Activated CD4-positive, alpha-beta memory T cell treated with anti-CD3 and anti-CD28 coated beads, Interleukin-2, amount 10 ng/mL, durations not matched to agents 7 days and 5 days (primary cell): ENCODE results near the gene ACTG1. TPM values are rescaled to one million over a fixed set of nuclear protein-coding genes. Genes with fewer than 3 reads are reported as not detected.

Source experiments
- CTCF ChIA-PET: fragments of 350-600 bp; sonication (Branson Sonifier 250); formaldehyde crosslinking; loops from one replicate; lab custom pipeline; 2021; ENCODE audit warnings: antibody characterized with exemption, inconsistent platforms; lab: Charles Lee
- POLR2A ChIA-PET: fragments of 350-600 bp; sonication (Branson Sonifier 250); formaldehyde crosslinking; loops from one replicate; lab custom pipeline; 2021; ENCODE audit warnings: antibody characterized with exemption; lab: Charles Lee
- DNase-seq: peaks from one replicate; pipeline ENCODE4 v3.0.0-alpha.2; 2020
- H3K27ac Mint-ChIP-seq: one replicate; pipeline ENCODE4 v1.8.0; 2021; ENCODE audit warnings: mild to moderate bottlenecking, mixed read lengths
- H3K27me3 Mint-ChIP-seq: one replicate; pipeline ENCODE4 v1.8.0; 2021; ENCODE audit warnings: mixed read lengths
- H3K36me3 Mint-ChIP-seq: one replicate; pipeline ENCODE4 v1.8.0; 2021; ENCODE audit warnings: low read depth, mixed read lengths
- H3K4me1 Mint-ChIP-seq: one replicate; pipeline ENCODE4 v1.8.0; 2021; ENCODE audit warnings: mixed read lengths
- H3K4me3 Mint-ChIP-seq: one replicate; pipeline ENCODE4 v1.8.0; 2021; ENCODE audit warnings: mild to moderate bottlenecking, mixed read lengths
- H3K9me3 Mint-ChIP-seq: one replicate; pipeline ENCODE4 v1.8.0; 2021; ENCODE audit warnings: mixed read lengths
- total RNA-seq, 2 experiments: library from RNA; stranded (reverse); gene quantifications; one replicate each; pipeline ENCODE4 v1.2.3, GENCODE V29; 2021

Gene ACTG1
- total RNA-seq, 2 experiments from 2014 or later, result 3,658 to 3,769 TPM

DNA sequence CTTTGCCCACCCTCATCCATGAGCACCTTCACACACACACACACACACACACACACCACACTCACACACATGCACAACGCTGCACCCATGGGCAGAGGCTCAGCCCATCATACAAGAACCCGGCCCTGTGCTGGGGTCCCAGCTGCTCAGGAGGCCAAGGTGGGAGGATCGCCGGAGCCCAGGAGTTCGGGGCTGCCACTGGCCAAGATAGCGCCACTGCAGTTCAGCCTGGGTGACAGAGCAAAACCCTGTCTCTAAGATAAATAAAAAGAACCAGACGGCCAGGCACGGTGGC is 12.2 kb upstream of the ACTG1 start:
- Mint-ChIP-seq H3K4me3 (no peak overlapping the region), H3K4me1 (peaks cover 7% of the 10 kb centered on the region), H3K9me3 (no peaks in the 10 kb centered on the region), H3K27ac (no peak overlapping the region), H3K27me3 (peaks cover 11% of the 10 kb centered on the region), H3K36me3 (no peaks in the 10 kb centered on the region)
- no peak for DNase-seq
- ChIA-PET POLR2A (no interaction called here), CTCF (no interaction called here)

DNA sequence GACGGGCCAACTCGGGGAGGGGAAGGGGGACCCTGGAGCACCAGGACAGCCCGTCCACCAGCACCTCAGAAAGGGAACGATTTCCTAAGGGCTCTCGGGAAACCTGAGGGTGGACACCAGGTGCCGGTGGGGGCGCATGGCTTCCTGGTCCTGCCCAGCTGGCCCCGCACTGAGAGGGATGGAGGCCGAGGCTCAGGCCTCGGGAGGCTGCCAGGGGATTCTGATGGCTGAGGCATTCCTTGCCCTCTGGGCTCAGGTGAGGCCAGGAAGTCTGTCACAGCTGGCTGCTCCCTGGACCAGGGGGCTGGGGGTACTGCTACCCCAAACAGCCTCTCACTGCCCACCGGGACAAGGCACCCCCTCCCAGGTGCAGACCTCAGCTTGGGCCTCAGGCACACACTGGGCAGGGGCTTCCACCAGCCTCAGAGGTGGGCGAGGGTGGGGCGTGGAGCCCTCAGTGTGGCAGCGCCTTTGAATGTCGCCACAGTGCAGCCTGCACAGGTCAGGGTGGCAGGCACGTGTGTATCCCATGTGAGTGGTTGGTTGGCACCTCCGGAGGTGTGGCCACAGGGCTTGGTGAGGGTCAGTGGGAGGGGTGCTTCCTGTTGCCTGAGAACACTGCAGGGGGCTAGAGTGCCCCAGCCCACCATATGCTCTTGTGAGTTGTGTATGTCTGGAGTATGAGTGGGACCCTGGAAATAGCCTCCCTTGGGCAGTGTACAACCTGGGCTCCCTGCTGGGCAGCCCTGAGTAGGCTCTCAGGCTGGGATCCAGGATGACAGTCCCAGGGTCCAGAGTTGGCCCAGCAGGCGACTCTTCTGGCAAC is 11.7 kb upstream of the ACTG1 start:
- H3K27ac Mint-ChIP-seq, result no peak overlapping the region
- no peaks in the 10 kb centered on the region for H3K9me3 Mint-ChIP-seq
- no peaks in the 10 kb centered on the region for H3K36me3 Mint-ChIP-seq
- DNase-seq, result no peak
- H3K4me1 Mint-ChIP-seq, result peaks cover 7% of the 10 kb centered on the region
- H3K4me3 Mint-ChIP-seq, result no peak overlapping the region
- POLR2A ChIA-PET, result interaction anchor here (1.0 kb wide), 1 partner anchor 9 kb away, joined by 3 read pairs; no protein-coding TSS in a partner anchor
- peaks cover 11% of the 10 kb centered on the region for H3K27me3 Mint-ChIP-seq
- CTCF ChIA-PET, result no interaction called here

DNA sequence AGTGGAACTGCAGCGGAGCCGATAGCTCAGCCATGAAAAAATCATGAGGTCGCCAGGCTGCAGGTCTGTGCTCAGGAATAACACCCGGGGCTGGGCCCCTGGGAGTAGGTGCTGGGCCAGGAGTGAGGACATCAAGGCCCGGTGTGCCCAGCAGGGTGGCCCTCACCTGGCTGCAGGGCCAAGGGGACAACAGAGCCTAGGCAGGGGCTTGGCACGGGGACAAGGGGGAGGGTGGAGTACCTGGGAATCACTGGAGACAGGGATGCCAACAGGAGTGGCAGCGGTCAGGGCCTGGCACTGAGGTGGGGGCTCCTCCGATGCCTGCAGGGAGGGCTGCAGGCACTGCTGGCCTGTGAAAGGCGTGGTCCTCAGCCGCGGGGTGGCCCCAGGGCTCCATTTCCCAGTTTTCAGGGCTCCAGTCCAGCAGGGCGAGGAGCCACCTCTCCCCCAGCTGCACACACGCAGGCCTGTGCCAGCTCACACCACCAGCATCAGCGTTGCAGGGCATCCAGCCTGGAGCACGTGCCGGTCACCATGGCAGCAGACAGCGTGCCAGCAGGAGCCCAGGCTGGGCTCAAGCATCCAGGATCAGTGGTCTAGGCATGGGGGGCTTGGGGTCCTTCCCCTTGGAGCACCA is 10.9 kb upstream of the ACTG1 start:
- H3K4me3 Mint-ChIP-seq, result no peak overlapping the region
- ChIA-PET POLR2A (interaction anchor here (1.0 kb wide), 1 partner anchor 10 kb away, joined by 3 read pairs; no protein-coding TSS in a partner anchor), CTCF (no interaction called here)
- DNase-seq, result no peak
- no peaks in the 10 kb centered on the region for H3K9me3 Mint-ChIP-seq
- no peak overlapping the region for H3K27ac Mint-ChIP-seq
- peaks cover 10% of the 10 kb centered on the region for H3K4me1 Mint-ChIP-seq
- no peaks in the 10 kb centered on the region for H3K36me3 Mint-ChIP-seq
- peaks cover 11% of the 10 kb centered on the region for H3K27me3 Mint-ChIP-seq

DNA sequence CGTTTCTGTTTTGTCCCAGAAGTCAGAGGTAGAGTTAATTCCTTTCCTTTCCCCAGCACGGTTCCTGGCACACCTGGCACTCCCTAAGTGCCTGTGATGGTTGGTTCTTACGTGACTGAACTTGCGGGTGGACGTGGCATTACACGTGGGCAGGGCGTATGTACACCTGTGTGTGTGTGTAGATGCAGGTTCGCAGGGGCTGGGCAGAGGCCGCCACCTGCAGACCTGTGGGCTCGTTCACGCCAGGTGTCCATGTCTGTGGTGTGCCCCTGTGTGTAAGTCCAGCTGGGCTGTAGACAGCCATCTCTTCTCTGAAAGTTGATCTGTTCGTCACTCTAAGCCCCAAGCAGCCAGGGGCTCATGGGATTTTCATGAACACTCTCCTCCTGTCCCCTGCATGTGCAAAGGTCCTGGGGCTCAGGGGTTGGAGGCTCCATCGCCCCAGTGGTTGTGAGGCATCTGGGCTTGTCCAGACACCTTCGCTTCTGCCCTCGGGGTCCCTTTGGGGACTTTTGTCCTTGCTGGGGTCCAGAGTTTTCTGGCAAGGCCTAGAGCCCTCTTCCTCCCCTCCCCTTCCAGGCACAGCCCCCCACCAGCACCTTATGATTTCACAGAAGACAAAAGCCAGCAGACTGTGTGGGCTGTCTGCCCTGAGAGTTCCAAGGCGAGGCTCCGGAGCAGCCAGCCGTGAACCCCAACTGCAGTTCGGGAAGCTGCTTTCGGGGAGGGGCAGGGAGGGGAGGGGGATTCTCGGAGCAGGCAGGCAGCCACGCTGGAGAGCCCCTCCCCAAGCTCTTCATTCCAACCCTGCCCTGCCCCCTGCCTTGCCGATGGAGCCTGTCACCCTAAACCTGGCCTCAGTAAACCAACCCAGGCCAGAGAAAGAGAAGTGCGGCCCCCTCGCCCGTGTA is 10.1 kb upstream of the ACTG1 start:
- Mint-ChIP-seq H3K27ac (no peak overlapping the region), H3K4me1 (peaks cover 15% of the 10 kb centered on the region), H3K27me3 (peaks cover 11% of the 10 kb centered on the region), H3K9me3 (no peaks in the 10 kb centered on the region), H3K36me3 (no peaks in the 10 kb centered on the region), H3K4me3 (no peak overlapping the region)
- POLR2A ChIA-PET, result interaction anchor here (1.0 kb wide), 1 partner anchor 10 kb away, joined by 3 read pairs; no protein-coding TSS in a partner anchor
- no peak for DNase-seq
- CTCF ChIA-PET, result no interaction called here

GRCh38 chr17:81520021-81520901 is 7.7 kb upstream of the ACTG1 start:
- ChIA-PET POLR2A (interaction anchor here (1.2 to 1.4 kb wide), 2 partner anchors 12 to 18 kb away, joined by 3 read pairs; no protein-coding TSS in a partner anchor), CTCF (interaction anchor here (3.4 kb wide), 1 partner anchor 80 kb away, joined by 14 read pairs; no protein-coding TSS in a partner anchor)
- H3K4me1 Mint-ChIP-seq, result peaks cover 32% of the 10 kb centered on the region
- no peaks in the 10 kb centered on the region for H3K9me3 Mint-ChIP-seq
- H3K27ac Mint-ChIP-seq, result no peak overlapping the region
- H3K36me3 Mint-ChIP-seq, result peaks cover 2% of the 10 kb centered on the region
- peaks cover 11% of the 10 kb centered on the region for H3K27me3 Mint-ChIP-seq
- no peak overlapping the region for H3K4me3 Mint-ChIP-seq
- no peak for DNase-seq

DNA sequence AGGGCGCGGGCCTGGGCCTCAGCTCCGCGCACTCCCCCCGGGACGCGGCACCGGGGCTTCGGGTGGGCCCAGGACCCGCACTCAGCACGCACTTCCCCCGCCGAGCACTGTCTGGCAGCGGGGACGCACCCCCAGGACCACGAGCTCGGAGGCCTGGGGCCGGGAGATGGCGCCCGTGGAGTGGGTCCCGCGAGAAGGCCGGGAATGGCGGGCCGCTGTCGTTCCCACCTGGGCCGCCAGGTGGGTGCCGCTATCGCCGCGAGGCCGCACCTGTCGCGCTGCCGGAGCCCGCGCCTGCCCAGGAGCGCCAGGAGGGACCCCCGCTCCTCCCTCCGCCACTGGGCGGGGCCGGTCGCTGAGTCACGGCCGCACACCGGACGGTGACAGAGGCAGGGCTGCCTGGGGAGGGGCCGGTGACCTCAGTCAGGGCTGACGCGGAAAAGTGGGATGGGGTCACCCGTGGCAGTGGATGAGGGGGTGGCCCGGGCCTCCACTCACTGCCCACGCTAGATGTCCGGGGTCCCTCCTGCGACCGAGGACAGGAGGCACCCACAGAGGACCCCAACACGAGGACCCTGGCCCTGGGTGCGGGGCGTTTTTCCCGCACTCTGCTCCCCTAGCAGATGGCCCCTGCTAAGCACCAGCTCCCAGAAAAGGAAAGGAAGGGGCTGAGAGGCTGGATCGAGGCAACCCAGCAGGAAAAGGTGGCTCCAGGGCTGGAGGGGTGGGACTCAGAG is 6.9 kb upstream of the ACTG1 start:
- no peak overlapping the region for H3K27ac Mint-ChIP-seq
- H3K27me3 Mint-ChIP-seq, result peaks cover 11% of the 10 kb centered on the region
- H3K36me3 Mint-ChIP-seq, result peaks cover 5% of the 10 kb centered on the region
- H3K4me3 Mint-ChIP-seq, result peak overlapping the region; percentile 13
- ChIA-PET CTCF (interaction anchor here (1.0 to 3.4 kb wide), 3 partner anchors 33 to 81 kb away, joined by 3 to 14 read pairs (median 9); partner anchors contain the start of gene FAAP100), POLR2A (interaction anchor here (0.7 to 1.5 kb wide), 7 partner anchors 9 to 146 kb away, joined by 3 to 7 read pairs (median 3); partner anchors contain the start of gene FAAP100)
- no peaks in the 10 kb centered on the region for H3K9me3 Mint-ChIP-seq
- peaks cover 34% of the 10 kb centered on the region for H3K4me1 Mint-ChIP-seq
- DNase-seq, result peak; percentile 70

DNA sequence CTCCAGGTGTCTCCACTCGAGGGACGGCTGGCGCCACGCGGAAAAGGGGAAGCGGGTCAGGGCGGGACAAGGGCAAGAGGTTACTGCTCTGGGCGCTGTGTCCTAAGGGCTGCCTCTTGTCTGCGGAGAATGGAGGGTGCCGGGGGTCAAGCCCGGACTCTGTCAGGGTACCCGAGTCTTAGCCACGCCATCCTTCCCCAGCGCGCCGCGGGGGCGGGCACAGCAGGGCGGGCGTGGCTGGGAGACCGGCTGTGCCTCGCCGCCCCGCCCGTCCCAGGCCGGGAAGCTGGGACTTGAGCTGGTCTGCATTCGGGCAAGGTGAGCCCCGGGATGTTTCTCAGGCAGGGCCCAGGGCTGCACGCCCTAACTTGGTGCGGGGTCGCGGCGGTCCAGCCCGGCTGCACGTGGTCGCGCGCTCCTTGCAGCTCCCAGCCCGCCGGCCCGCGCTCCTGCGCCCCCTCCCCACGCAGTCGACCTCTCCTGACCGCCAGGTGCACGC is 6.2 kb upstream of the ACTG1 start:
- DNase-seq, result peak; percentile 44
- CTCF ChIA-PET, result interaction anchor here (1.0 to 3.4 kb wide), 3 partner anchors 33 to 82 kb away, joined by 3 to 14 read pairs (median 9); partner anchors contain the start of gene FAAP100
- peaks cover 11% of the 10 kb centered on the region for H3K27me3 Mint-ChIP-seq
- H3K4me1 Mint-ChIP-seq, result peaks cover 34% of the 10 kb centered on the region
- peaks cover 5% of the 10 kb centered on the region for H3K36me3 Mint-ChIP-seq
- H3K4me3 Mint-ChIP-seq, result peak overlapping the region; percentile 13
- no peaks in the 10 kb centered on the region for H3K9me3 Mint-ChIP-seq
- POLR2A ChIA-PET, result interaction anchor here (0.7 to 1.5 kb wide), 7 partner anchors 8 to 146 kb away, joined by 3 to 7 read pairs (median 3); partner anchors contain the start of gene FAAP100
- H3K27ac Mint-ChIP-seq, result no peak overlapping the region

DNA sequence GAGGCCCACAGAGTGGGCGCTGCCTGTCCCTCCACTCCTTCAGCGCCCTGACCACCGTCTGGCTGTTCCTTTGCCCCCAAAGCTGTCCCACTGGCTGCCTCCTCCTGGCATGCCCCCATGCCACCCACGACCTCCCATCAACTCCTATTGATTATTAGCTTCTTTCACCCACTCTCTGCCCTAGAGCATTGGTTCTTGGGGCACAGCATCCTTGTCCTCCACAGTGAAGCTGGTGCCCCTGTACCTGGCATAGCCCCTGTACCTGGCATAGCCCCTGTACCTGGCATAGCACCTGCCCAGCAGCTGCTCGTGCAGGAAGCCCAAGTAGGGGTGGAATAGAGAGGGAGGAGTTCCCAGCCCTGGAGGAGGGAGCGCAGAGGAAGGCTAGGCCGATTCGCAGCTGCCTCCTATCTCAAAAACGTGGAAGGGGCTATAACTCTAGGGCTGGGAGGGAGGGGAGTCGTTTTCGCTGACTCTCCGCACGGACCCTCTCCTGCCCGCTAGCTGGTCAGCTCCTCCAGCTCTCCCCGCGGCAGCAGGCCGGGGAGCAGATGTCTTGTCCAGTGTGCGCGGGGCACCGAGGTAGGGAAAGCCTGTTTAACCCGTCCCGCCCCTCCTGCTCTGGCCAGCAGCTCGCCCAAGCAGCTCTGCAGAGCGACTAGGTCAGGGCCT is 5.7 kb upstream of the ACTG1 start:
- Mint-ChIP-seq H3K4me3 (no peak overlapping the region), H3K4me1 (peaks cover 34% of the 10 kb centered on the region), H3K36me3 (peaks cover 5% of the 10 kb centered on the region), H3K27me3 (peaks cover 11% of the 10 kb centered on the region), H3K27ac (no peak overlapping the region), H3K9me3 (no peaks in the 10 kb centered on the region)
- ChIA-PET POLR2A (interaction anchor here (0.9 to 1.5 kb wide), 6 partner anchors 8 to 147 kb away, joined by 3 to 7 read pairs (median 4); partner anchors contain the start of gene FAAP100), CTCF (interaction anchor here (1.0 to 3.4 kb wide), 3 partner anchors 34 to 82 kb away, joined by 3 to 14 read pairs (median 9); partner anchors contain the start of gene FAAP100)
- no peak for DNase-seq

GRCh38 chr17:81517339-81518112 is 4.9 kb upstream of the ACTG1 start:
- no peak overlapping the region for H3K4me3 Mint-ChIP-seq
- POLR2A ChIA-PET, result interaction anchor here (0.9 to 1.5 kb wide), 4 partner anchors 19 to 148 kb away, joined by 3 to 6 read pairs (median 4); partner anchors contain the start of gene FAAP100
- H3K27me3 Mint-ChIP-seq, result peaks cover 11% of the 10 kb centered on the region
- H3K9me3 Mint-ChIP-seq, result no peaks in the 10 kb centered on the region
- peaks cover 5% of the 10 kb centered on the region for H3K36me3 Mint-ChIP-seq
- peaks cover 34% of the 10 kb centered on the region for H3K4me1 Mint-ChIP-seq
- H3K27ac Mint-ChIP-seq, result no peak overlapping the region
- no peak for DNase-seq
- CTCF ChIA-PET, result interaction anchor here (3.4 kb wide), 1 partner anchor 83 kb away, joined by 14 read pairs; no protein-coding TSS in a partner anchor

DNA sequence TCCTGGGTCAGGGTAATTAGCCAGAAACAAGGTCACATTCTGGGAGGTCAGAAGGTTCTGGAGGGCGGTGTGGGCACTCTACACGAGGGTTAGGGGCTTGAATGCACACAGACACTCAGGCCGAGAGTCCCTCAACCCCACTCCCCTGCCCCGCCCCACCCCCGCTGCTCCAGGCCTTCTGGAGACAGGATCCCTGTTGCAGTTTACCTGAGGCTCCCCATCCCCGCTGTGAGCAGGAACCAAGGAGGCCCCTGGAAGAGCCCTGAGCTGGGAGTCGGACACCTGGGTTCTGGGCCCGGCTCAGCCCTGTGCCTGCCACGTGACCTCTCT is 4.4 kb upstream of the ACTG1 start:
- CTCF ChIA-PET, result no interaction called here
- peak overlapping the region; percentile 19 for H3K27ac Mint-ChIP-seq

More for the DNA sequence above, 4.4 kb upstream of the ACTG1 start:
- Mint-ChIP-seq H3K27me3 (peaks cover 11% of the 10 kb centered on the region), H3K36me3 (peaks cover 8% of the 10 kb centered on the region), H3K4me1 (peaks cover 34% of the 10 kb centered on the region), H3K9me3 (no peaks in the 10 kb centered on the region), H3K4me3 (peak overlapping the region; percentile 91)
- POLR2A ChIA-PET, result no interaction called here
- no peak for DNase-seq
